T-helper 2 cell (primary cell): ENCODE data around the gene DAPK2.

Source experiments
- DNase-seq, 5 experiments: peaks; one replicate each; pipeline versions ENCODE4 v3.0.0 to v3.0.0-alpha.2; 2012 to 2022

The DAPK2 gene

DNA sequence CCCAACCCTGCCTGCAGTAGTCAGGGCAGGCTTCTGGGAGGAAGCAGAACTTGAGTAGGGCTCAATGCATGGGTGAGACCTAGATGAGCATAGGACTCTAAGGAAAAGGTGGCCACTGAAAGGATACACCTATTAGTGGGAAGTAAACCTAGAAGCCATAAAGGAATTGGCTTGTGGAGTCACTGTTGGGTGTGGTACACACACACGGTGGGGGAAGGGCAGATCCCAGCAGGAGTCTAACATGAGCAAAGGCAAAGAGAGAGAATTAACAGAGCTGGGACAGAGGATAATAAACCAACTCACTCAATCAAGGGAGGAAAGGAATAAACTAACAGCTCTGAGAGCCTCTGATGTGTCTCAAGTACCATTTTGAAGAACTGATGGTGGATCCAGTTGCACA is 23.1 kb downstream of the DAPK2 start:
- DNase-seq = no peak

GRCh38 chr15:64022571-64022970 is 23.7 kb downstream of the DAPK2 start:
- DNase-seq = no peak

GRCh38 chr15:64019764-64020163 is 26.5 kb downstream of the DAPK2 start:
- no peak for DNase-seq

GRCh38 chr15:64017591-64018163 is 28.6 kb downstream of the DAPK2 start:
- no peak for DNase-seq

DNA sequence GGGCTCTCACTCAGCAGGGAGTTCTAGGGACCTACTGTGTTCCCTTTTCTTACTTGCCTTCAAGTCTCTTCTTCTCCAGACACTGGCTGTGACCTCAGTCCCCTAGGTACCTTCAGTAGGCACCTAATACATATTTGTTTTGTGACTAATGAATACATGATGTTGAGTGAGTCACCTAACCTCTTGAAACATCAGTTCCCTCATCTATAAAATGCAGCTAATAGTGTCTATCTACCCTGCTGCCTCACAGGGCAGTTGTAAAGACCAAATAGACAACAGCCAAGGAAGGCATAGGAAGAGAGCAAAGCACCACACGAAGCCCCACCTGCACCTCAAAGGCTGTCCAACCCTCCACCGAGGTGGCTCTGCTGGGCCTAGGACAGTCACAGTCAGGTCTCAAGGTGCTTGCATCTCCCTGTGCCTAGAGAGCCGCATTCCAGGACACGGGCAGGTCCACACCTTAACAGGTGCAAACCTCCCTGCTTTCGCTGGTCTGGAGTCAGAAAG is 29.1 kb downstream of the DAPK2 start:
- no peak for DNase-seq

- no peak for DNase-seq
Observed at GRCh38 chr15:64016257-64016656, 30.0 kb downstream of the DAPK2 start.

DNA sequence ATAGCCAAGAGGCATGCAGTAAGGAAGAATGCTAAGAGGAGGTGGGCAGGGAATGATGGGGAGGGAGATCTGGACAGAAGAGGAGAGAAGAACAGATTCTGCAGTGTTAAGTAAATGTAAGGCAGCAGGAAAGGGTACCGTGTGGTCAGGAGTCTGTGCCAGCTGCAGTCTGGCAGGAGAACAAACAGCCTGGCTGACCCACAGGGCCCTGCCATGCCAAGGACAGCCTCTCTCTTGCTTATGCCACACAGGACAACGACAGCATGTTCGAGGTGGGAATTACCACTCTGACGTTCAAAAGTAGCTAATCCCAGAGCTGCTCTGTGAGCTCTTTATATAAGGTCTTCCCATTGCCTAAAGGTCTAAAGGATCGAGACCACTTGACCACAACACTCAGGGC is 31.3 kb downstream of the DAPK2 start:
- DNase-seq = no peak

- peak in 1 of 5 experiments; percentile 21 for DNase-seq
Observed at GRCh38 chr15:64013179-64014062, 32.9 kb downstream of the DAPK2 start.

DNA sequence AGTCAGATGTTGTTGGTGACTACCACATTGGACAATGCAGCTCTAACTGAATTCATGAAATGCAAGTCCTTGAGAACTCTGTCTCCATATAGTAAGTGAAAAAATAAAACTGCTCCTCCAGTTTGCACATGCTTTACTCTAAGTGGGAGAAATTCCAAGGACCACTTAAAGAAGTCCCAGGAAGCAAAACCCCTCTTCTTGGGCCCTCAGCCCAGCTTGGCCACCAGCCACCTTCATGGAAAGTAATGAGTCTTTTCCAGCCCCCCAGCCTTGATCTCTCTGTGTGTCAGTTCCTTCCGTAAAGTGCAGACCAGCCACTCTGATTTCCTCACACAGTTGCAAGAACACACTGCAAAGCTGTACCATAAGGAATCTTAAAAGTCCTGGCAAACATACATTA is 34.5 kb downstream of the DAPK2 start:
- DNase-seq = no peak

GRCh38 chr15:64010719-64011118 is 35.6 kb downstream of the DAPK2 start:
- DNase-seq = peak; percentile 28 to 98 (median 75)

- DNase-seq = peak in 3 of 5 experiments; percentile 39 to 84 (median 60)
Observed at GRCh38 chr15:64009798-64010261, 36.5 kb downstream of the DAPK2 start.

- DNase-seq = peak in 1 of 5 experiments; percentile 38
Observed at GRCh38 chr15:64009241-64009640, 37.0 kb downstream of the DAPK2 start.

DNA sequence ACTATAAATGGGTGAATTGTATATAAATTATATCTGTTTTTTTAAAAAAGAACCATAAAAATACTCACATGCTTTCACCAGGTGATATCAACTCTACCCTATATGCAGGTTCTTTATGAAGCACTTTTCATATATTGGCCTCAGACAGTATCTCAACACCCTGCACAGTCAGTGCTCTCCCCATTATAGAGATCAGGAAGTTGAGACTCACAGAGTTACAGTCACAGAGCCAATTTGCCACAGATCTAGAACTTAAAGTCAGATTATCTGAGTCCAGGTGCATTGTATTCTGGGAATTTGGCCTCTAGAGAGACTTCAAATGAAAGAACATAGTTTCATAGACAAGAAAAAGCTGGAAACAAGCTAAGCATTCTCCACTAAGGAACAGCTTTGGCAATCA is 38.1 kb downstream of the DAPK2 start:
- DNase-seq = no peak

- no peak for DNase-seq
Observed at GRCh38 chr15:64006642-64007041, 39.6 kb downstream of the DAPK2 start.

DNA sequence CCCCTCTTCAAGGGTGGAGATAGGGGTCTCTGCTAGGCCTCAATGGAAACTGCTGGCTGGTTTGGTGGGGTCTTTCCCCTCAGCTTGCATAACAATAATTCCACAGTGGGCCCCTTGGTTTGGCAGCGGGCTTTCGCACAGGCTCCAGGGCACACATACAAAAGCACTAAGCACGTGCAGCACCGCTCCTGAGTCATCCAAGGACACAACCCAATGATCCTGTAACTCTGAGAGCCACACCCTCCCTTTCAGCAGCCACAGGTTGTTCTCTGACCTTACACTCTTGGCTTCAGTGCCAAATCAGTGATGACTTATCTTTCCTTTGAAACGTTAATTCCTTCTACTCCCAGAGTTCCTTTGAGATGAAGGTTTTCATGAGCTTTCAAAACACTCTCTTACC is 41.7 kb downstream of the DAPK2 start:
- no peak for DNase-seq

DNA sequence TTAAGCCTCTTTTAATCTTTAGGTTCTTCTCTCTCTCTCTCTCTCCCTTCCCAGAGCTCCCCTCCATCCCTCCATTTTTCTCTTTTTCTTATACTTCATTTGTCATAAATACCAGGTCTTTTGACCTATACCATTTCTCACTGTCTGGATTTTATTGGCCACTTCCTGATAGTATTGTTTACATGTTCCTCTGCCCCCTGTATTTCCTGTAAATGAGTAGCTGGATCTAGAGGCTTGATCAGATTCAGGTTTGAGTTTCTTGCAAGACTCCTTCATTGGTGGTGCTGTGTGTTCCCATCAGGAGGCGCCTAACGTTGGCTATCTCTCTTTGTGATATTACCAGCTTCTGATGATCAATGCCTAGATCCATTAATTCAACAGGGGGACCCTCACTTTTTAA is 42.2 kb downstream of the DAPK2 start:
- no peak for DNase-seq

DNA sequence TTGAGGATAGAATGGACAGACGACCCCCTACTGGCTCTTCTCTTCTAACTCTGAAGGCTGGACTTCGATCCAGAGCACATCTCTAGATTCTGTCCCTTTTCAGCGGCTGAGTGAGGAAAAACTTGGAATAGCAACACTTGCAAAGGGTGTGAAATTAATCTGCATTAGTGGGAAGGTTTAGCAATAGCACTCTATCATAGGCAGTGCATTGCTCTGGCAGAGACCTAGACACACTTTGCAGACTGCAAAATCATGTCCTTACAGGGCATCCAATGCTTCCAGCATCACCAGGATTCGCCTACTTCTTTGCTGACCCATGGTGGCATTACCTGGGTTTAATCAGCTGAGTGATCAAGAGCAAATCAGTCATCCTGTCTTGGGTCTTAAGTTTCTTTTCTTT is 43.1 kb downstream of the DAPK2 start:
- DNase-seq = no peak

- no peak for DNase-seq
Observed at GRCh38 chr15:64001148-64001547, 45.1 kb downstream of the DAPK2 start.

GRCh38 chr15:64000183-64000951 is 45.9 kb downstream of the DAPK2 start:
- no peak for DNase-seq

GRCh38 chr15:63999177-63999576 is 47.1 kb downstream of the DAPK2 start:
- no peak for DNase-seq

- no peak for DNase-seq
Observed at GRCh38 chr15:63998489-63998888, 47.8 kb downstream of the DAPK2 start.

- peak in 1 of 5 experiments; percentile 21 for DNase-seq
Observed at GRCh38 chr15:63997715-63998442, 48.4 kb downstream of the DAPK2 start.
